CD4-positive, alpha-beta T cell treated with Interleukin-15 for 4 hours (primary cell): ENCODE data around the gene RGPD6.
"Not testable (repeated sequence)": the region's sequence is repeated elsewhere in the genome, so short reads cannot be mapped to it uniquely, and the experiment has no call there.

ENCODE experiments used
- DNase-seq: peaks from one replicate; pipeline ENCODE4 v3.0.0-alpha.2; 2020; ENCODE audit warnings: low spot score

Gene RGPD6

DNA sequence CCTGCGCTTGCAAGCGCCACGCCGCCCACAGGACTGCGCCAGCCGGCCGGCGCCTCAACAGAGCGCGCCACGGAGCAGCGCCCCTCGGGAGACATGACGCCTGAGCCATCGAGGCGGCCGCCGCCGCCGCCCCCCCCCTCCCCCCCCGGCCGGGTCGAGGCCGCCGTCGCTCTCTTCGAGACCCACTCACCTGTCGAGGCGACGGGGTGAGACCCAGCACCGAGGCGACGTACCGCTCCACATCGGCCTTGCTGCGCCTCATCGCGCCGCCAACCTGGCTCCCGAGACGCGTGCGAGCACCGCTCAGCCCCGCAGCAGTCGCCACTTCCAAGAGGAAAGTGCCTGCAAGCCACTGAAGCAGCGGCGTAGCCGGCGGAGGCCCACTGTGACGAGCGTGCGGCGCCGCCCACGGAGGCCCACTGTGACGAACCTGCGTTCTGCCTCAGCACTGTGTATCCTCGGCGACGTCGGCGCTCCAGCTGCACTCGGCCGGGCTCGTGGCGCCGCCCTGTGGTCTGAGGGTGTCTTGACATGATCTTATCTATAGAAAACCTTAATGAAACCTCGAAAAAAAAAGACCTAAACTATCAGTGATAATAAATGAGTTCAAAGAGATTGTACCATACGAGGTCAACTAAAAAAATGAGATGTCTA lies at the start of gene RGPD6:
Gene RGPD6, minus strand, starts transcription at position 460 of the 654 bp plus-strand sequence. Its CDS starts 198 bp downstream, at position 262.
- not testable (repeated sequence) for DNase-seq

DNA sequence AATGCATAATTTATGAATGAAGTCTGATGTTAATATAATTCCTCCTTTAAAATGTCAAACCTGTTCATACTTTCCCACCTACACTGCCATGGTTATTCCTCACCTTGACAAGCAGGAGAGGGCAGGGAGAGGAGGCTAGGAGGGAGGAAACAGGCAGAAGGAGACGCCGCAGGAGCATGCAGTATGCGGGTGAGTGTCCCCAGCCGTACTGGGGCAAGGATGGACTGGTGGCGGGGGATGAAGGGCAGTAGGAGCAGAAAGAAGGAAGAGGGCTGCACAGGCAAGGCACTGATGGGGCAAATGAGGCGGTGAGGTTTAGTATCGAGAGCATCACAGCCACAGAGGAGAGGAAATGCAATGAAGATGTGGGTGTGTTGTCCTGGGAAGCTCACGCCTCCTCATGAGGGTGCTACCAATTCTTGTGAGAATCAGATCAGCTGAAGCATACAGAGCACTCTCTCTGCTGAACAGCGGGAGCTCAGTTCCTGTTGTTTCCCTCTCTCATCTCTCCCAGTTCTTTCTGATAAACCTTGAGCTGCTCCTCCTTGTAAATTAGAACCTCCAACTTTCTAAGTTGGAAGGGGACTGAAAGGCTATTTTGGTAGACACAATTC lies 42.4 kb upstream of the RGPD6 start:
- not testable (repeated sequence) for DNase-seq

- DNase-seq, result not testable (repeated sequence)
Observed at GRCh38 chr2:110613927-110614326, 36.9 kb upstream of the RGPD6 start.

GRCh38 chr2:110610613-110611250 lies 33.7 kb upstream of the RGPD6 start:
- not testable (repeated sequence) for DNase-seq

DNA sequence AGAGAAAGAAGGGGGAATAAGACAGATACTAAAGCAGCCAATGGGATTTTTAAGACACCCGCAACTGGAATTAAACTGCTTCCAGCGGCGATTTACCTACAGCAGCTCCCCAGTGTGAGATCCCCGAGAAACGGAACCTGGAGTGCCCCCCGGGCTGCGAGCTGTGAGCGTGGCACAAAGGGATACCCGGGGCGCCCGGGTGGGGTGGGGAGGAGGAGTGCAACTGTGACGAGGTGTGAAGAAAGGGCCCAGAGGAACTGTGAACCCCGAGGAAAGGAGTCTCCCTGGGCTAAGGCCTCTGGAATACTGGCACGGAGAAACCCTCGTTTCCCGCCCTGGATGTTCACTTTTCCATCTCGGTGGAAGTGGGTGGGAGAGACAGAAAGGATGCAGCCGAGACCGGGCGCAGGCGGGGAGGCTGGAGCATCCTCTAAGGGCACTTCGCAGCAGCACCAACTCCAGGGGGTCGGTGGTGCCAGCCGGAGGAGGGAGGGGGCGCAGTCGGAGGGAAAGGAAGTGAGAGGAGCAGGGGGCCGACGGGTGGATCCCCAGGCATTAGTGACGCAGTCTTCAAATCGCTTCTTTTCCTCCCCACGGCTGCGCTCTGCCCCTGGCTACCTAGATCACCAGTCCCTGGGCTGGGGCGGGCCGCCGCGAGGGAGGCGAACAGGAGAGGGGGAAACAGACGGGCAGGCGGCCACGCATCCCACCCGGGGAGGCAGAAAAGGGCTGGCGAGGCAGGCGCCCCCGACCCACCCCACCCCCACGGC lies 33.0 kb upstream of the RGPD6 start:
- DNase-seq, result not testable (repeated sequence)

GRCh38 chr2:110608788-110609502 lies 31.9 kb upstream of the RGPD6 start:
- not testable (repeated sequence) for DNase-seq

GRCh38 chr2:110605057-110605456 lies 28.0 kb upstream of the RGPD6 start:
- not testable (repeated sequence) for DNase-seq

DNA sequence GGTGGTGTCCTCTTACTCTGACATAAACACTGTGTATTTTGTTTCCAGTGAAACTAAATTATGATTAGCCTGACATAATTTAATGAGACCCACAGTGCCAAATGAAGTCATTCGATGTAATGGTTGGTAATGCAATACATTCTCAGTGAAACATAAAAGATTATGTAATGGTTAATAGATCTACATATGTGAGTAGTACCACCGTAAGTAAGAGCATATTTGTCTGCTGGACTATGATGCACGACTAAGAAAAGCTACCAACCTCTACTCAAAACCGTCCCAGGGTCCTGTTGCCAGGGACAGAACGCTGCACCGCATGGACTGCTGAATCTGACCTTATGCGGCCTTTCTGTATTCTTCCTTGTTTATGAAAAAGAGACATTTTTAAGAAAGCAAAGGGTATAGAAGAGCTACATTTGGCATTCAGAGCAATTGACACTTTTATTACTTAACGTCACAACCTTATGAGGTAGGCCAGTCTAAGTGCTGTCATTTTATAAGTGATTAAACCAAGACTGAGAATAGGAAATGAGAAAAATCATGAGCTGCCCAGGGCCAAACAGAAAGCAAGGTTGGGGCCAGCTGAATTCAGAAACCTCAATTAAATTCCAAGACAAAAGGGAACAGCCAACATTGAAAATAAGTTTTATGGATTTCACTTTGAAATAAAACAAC lies 27.0 kb upstream of the RGPD6 start:
- DNase-seq, result not testable (repeated sequence)

DNA sequence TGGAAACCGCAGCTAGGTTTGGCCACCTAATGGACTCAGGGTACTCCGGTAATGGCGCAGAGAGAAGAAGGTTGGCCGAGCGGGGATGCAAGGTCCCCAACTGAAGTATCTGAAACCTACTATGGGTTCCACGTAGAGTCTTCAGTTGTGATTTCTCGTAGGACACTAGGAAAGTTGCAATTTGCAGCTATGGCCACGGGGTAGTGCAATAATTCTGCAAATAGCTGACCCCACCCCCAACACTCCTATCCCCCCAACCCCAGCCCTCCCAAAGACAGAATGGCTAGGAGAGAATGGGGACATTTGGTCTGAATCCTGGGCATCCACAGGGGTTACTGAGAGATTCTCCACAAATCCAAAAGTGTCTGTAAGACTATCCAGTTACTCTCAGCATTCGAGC lies 25.1 kb upstream of the RGPD6 start:
- DNase-seq, result not testable (repeated sequence)

GRCh38 chr2:110591973-110592372 lies 15.0 kb upstream of the RGPD6 start:
- not testable (repeated sequence) for DNase-seq

GRCh38 chr2:110589677-110590330 lies 12.8 kb upstream of the RGPD6 start:
- not testable (repeated sequence) for DNase-seq

GRCh38 chr2:110588520-110588919 lies 11.5 kb upstream of the RGPD6 start:
- not testable (repeated sequence) for DNase-seq

DNA sequence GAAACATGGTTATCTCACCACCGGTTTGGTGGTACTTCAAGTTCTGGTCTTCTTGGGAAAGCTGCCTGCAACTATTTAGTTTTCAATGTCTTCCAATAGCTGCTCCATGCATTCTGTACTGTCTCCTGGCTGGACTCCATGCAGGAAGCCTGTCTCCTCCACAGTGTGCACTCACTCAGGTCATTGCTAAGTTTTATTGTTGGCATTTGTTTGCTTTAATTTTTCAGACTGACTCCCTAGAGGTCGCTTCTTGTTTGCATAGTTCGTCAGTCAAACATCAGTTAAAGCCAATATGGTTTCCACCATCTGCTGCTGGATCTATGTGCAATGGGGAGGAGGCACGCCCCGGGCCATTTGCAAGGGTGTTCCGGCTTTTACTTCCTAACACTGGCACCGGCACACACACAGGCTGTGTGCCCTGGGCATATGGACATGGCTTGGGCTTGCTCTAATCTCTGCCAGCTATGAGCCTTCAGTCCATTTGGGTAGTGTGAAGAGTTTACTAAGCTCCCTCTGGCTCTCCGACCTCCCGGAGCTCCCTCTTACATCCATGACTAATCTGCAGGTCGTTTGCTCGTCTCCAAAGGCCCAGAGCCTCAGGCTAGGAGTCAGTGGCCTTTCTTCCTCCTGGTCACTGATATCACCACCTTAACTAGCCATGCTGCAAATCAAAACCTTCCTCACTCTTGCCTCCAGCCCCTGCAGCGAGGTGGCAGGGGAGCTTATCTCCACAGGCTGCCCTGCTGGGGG lies 2.4 kb upstream of the RGPD6 start:
- DNase-seq, result not testable (repeated sequence)

DNA sequence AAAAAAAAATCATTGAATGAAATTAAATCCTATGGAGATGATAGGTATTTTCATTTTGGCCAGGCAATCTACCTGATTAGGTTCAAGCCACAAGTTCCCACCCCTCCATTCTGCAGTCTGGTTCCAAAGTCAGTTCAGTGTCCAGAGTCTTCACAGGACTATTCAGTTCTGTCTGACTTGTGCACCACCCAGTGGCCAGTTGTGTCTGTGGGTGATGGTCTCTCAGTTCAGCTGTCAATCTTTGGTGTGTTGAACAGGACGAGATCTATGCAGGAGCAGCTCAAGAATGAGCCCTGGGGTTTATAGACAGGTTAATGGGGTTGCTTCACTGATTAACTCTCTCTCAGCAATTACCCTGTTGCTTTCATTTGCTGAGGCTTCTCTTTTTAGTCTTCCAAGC lies 1.4 kb upstream of the RGPD6 start:
- not testable (repeated sequence) for DNase-seq

- not testable (repeated sequence) for DNase-seq
Observed at GRCh38 chr2:110499755-110500377, 77.2 kb downstream of the RGPD6 start.

- DNase-seq, result not testable (repeated sequence)
Observed at GRCh38 chr2:110496027-110496426, 81.0 kb downstream of the RGPD6 start.

DNA sequence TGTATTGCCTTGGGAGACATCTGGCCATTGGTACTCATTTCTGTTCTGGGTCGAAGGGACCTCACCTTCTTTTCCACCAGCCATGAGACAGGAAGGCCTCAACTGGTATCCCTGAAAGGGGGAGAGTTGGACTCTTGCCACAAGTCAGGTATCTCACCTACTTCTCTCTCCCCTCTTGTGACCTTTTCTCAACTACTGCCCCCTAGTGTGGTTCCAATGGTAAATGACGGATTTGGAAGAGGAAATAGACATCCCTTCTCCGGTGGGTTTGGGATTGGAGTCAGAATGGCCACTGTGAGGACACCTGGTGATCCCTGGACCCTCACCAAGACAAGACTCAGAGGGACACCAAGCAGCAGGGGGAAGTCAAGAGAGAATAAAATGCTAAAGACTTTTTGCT lies 82.5 kb downstream of the RGPD6 start:
- DNase-seq, result not testable (repeated sequence)

GRCh38 chr2:110488991-110489390 lies 88.0 kb downstream of the RGPD6 start:
- not testable (repeated sequence) for DNase-seq

DNA sequence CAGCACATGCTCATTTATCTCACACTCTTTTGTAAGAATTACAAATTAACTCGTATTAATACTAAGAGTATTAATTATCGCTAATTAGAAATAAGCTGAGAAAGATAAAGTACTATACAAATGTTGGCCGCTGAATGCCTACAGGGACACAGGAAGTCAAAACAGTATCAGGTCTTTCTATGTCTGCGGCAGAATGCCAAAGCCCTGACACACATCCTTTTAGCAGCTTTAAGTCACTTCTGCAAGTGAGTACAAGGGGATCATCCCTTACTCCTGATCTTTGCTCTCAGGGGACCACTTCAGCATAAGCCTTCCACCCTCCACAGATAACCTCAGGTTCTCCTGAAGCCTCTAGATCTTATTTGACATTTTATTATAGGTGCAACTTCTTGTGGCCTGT lies 94.3 kb downstream of the RGPD6 start:
- DNase-seq, result not testable (repeated sequence)
